HG02885 (cell line): Measurements from ENCODE around the gene ATP9B.
A peak's percentile ranks its signal among the peaks of the same experiment; 100 is the strongest.
"Not testable (repeated sequence)": the region's sequence is repeated elsewhere in the genome, so short reads cannot be mapped to it uniquely, and the experiment has no call there.

Experiments used
- ATAC-seq: cut with Tn5 transposase; IDR thresholded peaks from one replicate; pipeline ENCODE4 v1.9.1; 2021; ENCODE audit warnings: mild to moderate bottlenecking; ENCODE audit not compliant: unreplicated experiment, poor library complexity

The ATP9B gene

DNA sequence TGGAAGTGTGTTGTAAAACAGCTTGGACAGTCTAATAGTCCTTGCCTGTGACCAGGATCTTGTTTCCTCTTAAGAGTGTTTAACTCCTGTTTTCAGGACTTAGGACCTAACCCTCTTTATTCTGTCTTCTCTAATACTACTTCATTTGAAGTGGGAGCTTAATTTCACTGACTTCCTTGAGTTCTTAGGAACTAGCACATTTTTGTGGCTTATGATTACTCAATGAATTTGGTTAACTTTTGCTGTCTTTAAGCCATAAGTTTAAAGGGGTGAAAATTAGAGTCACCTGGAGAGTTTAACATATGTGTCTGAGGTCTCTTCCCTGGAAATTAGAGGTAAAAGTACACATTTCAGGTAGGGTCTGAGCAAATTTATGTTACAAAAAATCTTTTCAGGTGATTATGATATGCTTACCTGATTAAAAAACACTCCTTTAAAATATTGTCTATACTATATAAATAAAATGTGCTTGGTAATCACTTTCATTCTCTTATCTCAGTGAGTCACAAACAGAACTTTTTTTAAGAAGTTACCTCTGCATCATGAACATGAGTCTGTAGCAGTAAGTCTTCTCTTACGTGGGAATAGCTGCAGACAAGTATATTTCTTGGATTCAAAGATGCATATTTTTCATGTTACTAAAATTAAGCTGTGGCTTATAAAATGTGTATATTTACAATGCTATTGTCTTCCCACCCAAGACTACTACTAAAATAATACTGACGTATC, 52.7 kb downstream of the ATP9B start:
- ATAC-seq = no peak

DNA sequence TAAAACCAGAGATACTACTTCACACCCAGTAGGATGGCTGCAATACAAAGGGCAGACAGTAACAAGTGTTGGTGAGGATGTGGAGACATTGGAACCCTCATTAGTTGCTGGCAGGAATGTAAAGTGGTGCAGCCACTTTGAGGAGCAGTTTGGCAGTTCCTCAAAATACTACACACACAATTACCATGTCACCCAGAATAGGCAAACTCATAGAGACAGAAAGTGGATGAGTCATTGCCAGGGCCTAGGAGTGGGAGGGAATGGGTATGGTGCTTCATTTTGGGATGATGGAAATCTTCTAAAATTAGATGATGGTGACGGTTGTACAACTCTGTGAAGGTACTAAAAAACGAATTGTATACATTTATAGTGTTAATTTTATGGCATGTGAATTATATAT, 54.8 kb downstream of the ATP9B start:
- ATAC-seq = no peak

DNA sequence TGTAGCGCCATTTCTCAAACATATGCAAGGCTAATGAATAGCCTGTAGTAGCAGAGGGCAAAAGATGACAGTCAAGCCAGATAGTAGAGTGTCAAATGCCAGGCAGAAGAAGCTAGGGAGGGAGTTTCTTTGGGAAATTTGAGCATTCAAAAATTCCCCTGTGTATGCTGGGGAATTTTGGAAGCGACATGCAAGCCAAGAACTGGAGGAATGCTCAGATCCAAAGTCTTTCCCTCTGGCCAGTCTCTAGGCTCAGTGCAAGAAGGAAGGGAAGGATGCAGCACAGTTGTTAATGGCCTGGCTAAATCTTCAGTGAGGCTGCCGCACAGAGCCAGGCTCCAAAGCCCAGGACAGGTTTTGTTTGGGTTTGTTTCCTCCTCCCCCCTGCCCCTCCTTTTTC, 59.9 kb downstream of the ATP9B start:
- ATAC-seq = no peak

DNA sequence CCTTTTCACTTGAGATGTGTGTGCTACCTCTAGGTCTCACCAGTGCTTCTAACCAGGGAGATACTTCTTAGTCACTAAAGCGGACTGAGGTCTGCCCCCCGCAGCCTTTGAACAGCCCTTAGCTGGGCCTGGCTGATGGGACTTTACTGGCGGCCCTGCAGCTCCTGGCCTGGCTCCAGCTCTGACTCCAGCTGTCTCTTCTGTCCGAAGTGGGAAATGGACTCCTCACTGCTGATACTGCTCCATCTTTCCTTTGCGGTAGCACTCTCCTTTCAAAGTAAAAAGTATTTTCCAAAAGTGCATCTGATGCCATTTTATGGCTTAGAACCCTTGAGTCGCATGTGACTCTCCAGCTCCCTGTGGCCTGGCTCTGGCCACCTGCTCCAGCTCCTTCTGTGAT, 64.5 kb downstream of the ATP9B start:
- no peak for ATAC-seq

DNA sequence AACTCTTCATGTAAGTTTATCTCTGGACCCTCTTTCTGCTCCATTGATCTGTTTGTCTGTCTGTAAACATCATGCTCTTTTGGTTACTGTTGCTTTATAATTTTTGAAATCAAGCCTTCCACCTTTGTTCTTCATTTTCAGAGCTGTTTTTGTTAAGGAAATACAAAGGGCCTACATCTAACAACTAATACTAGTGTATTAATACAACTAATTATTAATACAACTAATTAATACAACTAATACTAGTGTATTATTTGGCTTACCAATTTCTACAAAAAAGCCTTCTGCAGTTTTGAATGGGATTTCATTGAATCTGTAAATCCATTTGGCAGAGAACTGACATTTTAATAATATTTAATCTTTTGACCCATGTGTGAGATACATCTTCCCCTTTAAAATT, 66.7 kb downstream of the ATP9B start:
- no peak for ATAC-seq

DNA sequence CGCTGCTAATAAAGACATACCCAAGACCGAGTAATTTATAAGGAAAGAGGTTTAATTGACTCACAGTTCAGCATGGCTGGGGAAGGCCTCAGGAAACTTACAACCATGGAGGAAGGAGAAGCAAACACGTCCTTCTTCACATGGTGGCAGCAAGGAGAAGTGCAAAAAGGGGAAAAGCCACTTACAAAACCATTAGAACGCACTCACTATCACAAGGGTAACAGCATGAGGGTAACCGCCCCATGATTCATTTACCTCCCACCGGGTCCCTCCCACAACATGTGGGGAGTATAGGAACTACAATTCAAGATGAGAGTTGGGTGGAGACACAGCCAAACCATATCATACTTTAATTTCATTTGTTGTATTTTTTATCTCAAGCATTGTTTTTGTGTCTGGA, 67.5 kb downstream of the ATP9B start:
- no peak for ATAC-seq

DNA sequence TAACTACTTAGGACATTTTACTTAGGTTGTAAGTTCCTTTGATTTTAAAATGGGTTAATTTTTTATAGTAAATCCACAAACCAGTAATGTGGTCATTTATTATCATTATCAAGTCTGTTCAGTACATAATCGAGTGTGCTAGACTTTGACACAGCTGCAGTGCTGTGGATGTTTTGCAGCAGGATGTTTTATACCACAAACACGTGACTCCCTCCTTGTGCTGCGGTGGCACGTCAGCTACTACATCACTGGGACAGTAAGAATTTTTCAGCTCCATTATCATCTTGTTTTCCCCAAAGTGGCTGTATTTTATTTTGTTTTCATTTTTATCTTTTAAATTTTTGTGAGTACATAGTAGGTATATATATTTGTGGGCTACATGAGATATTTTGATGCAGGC, 70.0 kb downstream of the ATP9B start:
- no peak for ATAC-seq

DNA sequence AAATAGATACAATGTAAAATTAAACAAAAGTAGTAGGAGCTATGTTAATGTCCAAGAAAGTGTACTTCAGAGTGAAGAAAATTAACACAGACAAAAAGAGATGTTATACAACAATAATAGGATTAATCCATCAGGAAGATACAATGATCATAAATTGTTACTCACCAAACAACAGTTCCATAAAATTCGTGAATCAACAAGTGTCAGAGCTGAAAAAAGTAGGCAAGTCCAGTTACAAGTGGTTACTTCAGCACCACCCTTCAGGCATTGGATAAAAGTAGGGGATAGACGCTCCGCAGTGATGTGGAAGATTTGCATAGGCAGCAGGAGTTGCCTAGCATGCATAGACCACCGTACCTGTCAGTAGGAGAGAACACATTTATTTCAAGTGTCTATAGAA, 77.8 kb downstream of the ATP9B start:
- no peak for ATAC-seq

DNA sequence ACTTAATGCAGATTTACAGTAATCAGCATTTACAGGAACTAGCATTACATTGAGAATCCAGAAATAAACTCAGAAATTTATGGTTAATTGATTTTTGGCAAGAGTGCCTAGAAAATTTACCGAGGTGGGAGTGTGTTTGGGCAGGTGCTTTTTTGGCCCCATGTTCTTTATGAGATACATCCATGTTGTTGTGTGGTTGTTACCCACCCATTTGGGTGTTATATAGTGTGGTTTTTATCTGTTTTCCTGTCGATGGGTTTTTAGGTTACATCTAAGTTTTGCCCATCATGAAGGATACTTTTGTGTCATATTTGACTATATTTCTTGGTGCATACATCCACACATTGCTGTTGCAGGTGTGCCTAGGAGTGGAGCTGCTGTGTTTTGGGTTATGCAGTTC, 82.0 kb downstream of the ATP9B start:
- no peak for ATAC-seq

DNA sequence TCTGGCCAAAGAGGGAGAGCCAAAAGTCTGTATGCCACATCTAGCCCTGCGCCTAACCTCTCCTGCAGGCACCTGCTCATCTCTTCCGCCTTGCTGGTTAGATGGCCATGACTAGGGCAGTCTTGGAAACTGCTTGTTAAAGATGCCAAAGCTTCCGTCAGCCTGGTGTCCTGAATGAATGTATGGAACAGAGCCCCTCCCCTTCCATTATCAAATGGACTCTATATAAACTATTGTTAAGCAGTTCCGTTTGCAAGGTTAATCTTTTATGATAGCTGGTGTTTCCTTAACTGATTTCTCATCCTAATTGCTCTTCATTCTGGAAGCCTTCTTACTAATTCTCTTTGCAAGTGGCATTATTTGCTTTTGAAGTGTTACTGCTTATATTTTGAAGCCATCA, 87.1 kb downstream of the ATP9B start:
- no peak for ATAC-seq

DNA sequence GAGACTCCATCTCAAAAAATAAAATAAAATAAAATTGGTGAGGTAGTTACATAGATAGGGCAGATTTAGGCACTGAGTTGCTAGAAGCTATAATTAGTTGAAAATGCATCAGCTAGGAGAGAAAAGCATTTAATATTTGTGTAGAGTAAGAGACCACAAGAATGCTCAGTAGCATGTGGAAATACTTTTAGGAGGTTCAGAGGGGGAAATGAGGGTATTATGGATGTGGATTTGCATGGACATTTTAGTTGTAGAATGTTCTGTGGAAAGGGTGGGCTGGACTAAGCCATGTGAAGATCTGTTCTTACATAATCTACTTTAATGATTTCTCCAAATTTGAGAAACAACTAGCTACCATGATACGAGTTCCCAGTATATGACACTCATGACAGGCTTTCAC, 95.5 kb downstream of the ATP9B start:
- ATAC-seq = no peak

DNA sequence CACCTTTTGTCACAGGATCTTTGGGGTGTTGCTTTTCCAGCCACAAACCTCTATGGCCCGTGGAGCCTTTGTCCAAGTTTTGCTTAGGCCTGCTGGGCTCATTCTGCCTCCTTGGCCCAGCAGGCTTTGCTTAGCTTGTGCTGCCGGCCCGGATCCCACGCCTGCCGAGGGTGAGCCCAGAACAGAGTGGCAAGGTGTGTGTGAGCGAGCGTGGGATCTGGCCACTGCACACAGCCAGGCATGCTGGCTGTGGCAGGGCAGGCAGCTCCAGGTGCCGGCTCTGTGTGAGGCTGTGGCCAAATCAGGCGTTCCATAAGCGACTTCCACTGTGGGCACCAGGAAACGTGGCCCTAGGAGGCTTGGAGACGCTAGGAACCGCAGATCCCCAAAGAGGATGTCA, 97.5 kb downstream of the ATP9B start:
- ATAC-seq = no peak

DNA sequence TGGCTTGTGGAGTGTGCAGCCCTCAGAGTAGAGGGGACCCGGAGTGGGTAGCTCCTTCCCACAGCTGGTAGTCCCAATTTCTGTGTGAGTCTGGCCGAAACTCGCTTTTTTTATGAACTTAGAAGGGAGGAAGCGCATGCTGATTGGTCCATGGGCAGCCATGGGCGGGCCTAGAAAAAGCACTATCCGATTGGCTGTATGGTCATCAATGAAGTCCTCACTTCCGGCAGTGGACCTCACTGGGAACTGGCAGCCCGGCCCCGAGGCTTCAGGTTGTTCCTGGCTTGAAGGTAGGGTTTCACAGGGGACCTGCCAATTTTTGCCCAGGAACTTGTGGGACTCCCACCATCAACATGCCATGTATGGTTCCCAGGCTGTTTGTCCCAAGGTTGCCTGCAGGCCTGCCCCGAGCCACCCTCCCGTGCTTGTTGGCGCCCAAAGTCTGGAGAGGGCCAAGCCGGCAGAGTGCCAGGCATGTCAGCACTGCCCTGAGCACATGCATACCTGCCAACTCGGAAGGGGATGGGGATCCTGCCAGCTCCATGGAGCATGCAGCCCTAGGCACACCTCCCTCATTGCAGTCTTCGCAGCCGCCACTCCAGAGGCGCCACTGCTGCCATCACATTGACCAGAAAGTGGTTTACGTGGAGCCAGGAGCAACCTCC, 98.5 kb downstream of the ATP9B start:
- no peak for ATAC-seq

DNA sequence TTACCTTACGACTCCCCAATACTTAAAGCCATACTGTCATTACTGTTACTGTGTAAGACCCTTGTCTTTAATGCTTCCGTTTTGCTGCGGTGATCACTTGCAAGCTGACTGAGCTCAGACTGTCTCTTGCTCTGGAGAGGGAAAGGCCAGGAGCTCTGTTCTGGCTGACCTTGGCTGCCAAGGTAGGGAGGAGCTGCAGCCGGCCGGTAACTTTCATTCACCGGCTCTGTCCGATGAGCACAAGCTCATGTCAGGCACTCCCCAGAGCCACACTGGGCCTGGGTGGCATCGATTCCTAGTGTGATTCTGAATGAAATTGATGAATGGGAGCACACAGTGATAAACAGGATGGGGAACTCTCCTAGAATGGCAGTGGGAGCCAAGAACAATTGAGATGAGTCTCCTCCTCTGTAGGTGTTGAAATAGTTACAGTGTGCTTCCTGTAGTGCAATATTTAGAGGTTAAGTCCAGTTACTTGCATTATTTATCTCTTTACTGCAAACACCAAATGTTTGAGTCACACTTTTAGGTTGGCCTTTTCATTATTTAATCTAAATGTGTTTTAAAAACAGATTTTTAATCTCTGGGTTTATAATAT, 100.9 kb downstream of the ATP9B start:
- no peak for ATAC-seq

DNA sequence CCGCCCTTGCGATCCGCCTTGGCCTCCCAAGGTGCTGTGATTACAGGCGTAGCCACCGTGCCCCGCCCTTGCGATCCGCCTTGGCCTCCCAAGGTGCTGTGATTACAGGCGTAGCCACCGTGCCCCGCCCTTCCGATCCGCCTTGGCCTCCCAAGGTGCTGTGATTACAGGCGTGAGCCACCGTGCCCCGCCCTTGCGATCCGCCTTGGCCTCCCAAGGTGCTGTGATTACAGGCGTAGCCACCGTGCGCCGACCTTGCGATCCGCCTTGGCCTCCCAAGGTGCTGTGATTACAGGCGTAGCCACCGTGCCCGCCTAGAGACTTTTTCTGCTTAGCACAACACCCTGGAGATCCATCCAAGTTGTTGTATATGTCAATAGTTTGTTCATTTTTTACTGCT, 103.1 kb downstream of the ATP9B start:
- not testable (repeated sequence) for ATAC-seq

DNA sequence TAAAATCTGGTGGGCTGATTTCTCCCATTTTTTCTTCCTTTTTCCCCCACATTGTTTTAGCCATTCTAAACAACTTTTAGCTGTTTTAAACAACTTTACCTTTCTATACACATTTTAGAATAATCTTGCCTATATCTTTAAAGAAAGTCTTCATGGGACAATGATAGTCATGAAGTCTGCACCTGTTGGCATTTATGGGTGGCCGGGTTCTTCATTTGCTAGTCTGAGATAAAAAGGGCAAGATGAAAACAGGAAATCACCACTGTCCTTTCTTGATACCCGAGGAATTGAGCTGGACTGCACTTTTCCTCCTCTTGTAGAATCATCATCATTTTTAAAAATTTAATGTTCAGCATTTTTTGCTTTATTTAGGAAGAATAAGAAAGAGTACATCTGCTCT, 104.5 kb downstream of the ATP9B start:
- no peak for ATAC-seq

DNA sequence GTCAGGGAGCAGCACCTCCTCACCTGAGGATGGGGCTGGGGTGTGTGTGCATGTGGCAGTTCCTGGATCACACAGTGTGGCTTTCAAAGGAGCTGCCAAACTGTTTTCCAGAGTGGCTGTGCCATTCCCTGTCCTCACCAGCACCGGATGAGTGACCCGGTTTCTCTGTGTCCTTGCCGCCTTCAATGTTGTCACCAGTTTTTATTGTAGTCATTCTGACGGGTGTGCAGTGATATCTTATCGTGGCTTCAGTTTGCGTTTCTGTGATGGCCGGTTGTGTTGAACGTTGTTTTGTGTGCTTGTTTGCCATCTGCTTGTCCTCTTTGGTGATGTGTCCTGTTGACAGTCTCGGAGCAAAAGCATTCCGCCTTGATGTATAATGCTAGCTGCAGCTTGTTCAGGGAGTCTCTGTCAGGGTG, 108.9 kb downstream of the ATP9B start:
- no peak for ATAC-seq

DNA sequence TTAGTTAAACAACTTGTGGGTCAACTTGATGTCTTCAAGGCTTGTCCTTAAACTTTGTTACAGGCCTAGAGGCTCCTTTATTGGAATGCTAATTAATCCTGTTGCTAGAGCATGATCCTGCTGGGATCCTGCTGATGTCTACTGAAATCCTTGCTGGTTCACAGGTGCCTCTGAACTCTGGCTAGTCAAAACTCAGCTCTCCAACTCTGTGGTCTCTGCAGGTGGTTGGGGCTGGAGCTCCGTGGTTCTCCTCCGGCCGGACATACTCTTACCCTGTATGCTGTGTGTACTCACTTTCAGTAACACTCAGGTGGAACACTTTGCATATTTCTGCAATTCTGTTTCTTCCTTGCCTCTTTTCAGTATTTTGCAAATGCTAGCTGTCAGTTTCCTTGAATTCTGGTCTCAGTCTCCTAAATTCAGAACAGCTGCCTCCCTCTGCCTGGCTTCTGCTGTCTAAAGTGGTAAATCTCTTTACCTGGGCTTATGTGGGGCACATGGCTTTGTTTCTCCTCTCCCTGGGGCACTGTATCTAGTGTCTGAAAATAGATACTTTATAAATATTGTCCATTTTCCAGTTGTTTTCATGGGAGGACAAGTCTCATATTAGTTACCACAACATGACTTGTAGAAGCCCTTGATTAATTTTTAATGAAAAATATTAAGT, 113.0 kb downstream of the ATP9B start:
- ATAC-seq = peak; percentile 65

DNA sequence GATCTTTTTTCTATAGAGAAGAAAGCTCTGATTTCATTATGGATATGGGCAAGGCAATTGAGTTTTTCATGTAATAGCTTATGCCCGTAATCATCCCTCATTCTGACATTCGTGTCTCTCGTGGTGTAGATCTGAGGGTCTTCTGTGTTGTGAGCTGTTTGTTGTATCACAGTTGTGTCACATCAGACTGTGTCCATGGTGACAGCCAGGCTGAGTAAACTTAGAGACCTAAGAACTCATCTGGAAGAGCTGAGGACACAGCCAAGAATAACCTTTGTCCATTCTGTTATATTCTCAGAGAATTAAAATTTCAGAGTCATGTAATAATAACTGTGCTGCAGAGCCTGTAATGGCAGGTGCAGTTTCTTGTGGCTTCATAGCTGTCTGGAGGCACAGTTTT, 116.5 kb downstream of the ATP9B start:
- no peak for ATAC-seq

DNA sequence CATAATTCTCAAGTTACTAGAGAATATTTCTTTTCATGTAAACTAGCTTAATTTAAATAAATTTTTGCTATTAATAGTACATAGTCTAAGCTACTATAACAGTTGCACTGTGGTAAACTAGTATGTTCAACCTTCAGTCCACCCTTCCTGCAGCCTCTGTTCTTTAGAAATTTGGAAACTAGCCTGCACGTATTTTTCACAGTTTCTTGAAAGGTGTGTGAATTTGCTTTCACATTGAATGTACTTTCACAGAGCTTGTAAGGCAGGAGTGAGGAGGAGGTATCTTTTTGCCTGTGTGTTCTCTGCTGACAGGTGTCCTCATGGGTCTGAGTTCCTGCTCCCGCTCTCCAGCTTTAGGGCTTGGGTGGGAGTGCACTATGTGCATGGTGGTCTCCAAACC, 117.5 kb downstream of the ATP9B start:
- peak; percentile 81 for ATAC-seq

DNA sequence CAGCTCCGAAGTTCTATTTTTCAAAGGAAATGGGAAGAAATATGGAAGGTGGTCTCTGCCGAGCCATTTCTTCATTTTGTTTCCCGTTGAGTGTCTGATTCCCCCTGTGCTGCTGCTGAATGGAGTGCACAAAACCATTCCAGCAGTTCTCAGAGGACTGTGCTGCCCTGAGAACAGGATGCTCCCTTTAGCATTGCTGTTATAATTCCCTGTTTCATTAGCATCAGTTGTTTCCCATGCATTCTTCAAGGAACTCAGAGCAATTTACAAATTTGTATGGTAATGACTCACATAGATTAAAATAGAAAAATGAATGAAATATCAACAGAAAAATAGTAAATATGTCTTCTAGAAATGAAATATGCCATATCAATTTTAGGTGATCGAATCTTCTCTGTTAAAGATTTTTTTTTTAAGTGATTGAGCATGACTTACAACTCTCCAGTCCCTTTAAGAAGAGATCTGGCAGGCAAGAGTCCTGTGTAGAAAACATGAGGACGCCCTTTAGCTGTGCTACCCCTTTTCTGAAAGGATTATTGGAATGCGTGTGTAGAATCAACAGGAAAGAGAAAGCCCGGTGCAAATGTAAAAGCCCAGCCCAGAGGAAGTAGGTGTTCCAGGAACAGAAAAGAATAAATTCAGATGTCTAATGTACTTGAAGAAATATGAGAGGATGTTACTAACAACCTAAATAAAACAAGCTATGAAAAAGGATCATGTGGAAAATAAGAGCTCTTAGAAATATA, 118.5 kb downstream of the ATP9B start:
- no peak for ATAC-seq
